Epithelial cell of proximal tubule (primary cell): ENCODE measurements around the gene FAS. TPM values are rescaled to one million over a fixed set of nuclear protein-coding genes. Genes with fewer than 3 reads are reported as not detected.

Experiments
- DNase-seq: peaks from one replicate; pipeline ENCODE4 v3.0.0-alpha.2; 2011; ENCODE audit warnings: low read depth
- H3K4me3 ChIP-seq: 2 replicates; pipeline ENCODE4 v1.5.1; 2011; ENCODE audit warnings: low read depth, mild to moderate bottlenecking, low read length
- CTCF ChIP-seq: conservative IDR thresholded peaks from 2 replicates; pipeline ENCODE4 v1.5.1; 2012; ENCODE audit warnings: low read depth, mild to moderate bottlenecking, low read length
- total RNA-seq: library from RNA; depleted of rRNA; stranded (reverse); fragments of >200 nt; gene quantifications from 2 replicates; pipeline ENCODE4 v1.2.3, GENCODE V29; 2015

The FAS gene
- total RNA-seq, 1 donor from 2014 or later: 52.5 TPM

- DNase-seq: no peak
- no peak overlapping the region for H3K4me3 ChIP-seq
- TF ChIP-seq CTCF: no peak
Observed at GRCh38 chr10:88949051-88949450, 41.5 kb upstream of the FAS start.

- H3K4me3 ChIP-seq: no peak overlapping the region
- no peak for DNase-seq
- TF ChIP-seq CTCF: no peak
Observed at GRCh38 chr10:88949912-88950837, 40.4 kb upstream of the FAS start.

- TF ChIP-seq CTCF: no peak
- DNase-seq: no peak
- H3K4me3 ChIP-seq: peak within 1 kb of the TSS; percentile 1
Observed at GRCh38 chr10:88952647-88953111, 37.9 kb upstream of the FAS start, which contains the start of gene ACTA2. Gene ACTA2, minus strand, starts transcription at chr10:88952773. Its CDS starts 3,843 bp downstream, at chr10:88948930.

GRCh38 chr10:88953662-88954061, 36.9 kb upstream of the FAS start:
- no peak for DNase-seq
- no peak overlapping the region for H3K4me3 ChIP-seq
- no peak for TF ChIP-seq CTCF

- TF ChIP-seq CTCF: no peak
- DNase-seq: no peak
- no peak overlapping the region for H3K4me3 ChIP-seq
Observed at GRCh38 chr10:88954458-88955083, 36.0 kb upstream of the FAS start.

GRCh38 chr10:88957381-88957780, 33.2 kb upstream of the FAS start:
- no peak overlapping the region for H3K4me3 ChIP-seq
- DNase-seq: no peak
- TF ChIP-seq CTCF: no peak
